ENCODE measurements around the gene MYL12B.
A peak's percentile ranks its signal among the peaks of the same experiment; 100 is the strongest.

MYL12B gene

GRCh38 chr18:3236470-3236869 lies 25.5 kb upstream of the MYL12B start:
- DNase-seq, result no peak

- no peak for DNase-seq
Measured at GRCh38 chr18:3238742-3239141, 23.2 kb upstream of the MYL12B start.

GRCh38 chr18:3245185-3245564 lies 16.8 kb upstream of the MYL12B start:
- no peak for DNase-seq

- peak; percentile 91 for DNase-seq
Measured at GRCh38 chr18:3245853-3246634, 15.9 kb upstream of the MYL12B start.

- peak; percentile 66 for DNase-seq
Measured at GRCh38 chr18:3246635-3247239, 15.2 kb upstream of the MYL12B start.

GRCh38 chr18:3247240-3248061 lies 14.5 kb upstream of the MYL12B start, which contains the start of gene MYL12A:
Gene MYL12A (plus strand): TSS chr18:3247801. CDS start chr18:3253248, 5,447 bp downstream.
- peak; percentile 97 for DNase-seq

GRCh38 chr18:3248062-3248657 lies 13.8 kb upstream of the MYL12B start:
- peak; percentile 78 for DNase-seq

- no peak for DNase-seq
Measured at GRCh38 chr18:3248658-3249359, 13.1 kb upstream of the MYL12B start.

GRCh38 chr18:3250237-3251107 lies 11.5 kb upstream of the MYL12B start:
- no peak for DNase-seq

- DNase-seq, result no peak
Measured at GRCh38 chr18:3251249-3251962, 10.5 kb upstream of the MYL12B start.

GRCh38 chr18:3251963-3252277 lies 10.0 kb upstream of the MYL12B start:
- DNase-seq, result no peak

GRCh38 chr18:3252843-3253242 lies 9.1 kb upstream of the MYL12B start:
- no peak for DNase-seq

- DNase-seq, result no peak
Measured at GRCh38 chr18:3254725-3255124, 7.2 kb upstream of the MYL12B start.

GRCh38 chr18:3255611-3256165 lies 6.2 kb upstream of the MYL12B start:
- no peak for DNase-seq

GRCh38 chr18:3256693-3257626 lies 5.0 kb upstream of the MYL12B start:
- DNase-seq, result no peak

GRCh38 chr18:3257627-3258120 lies 4.3 kb upstream of the MYL12B start:
- DNase-seq, result no peak

- DNase-seq, result no peak
Measured at GRCh38 chr18:3260995-3261372, 949 bp upstream of the MYL12B start.

- DNase-seq, result no peak
Measured at GRCh38 chr18:3262234-3263131, 550 bp downstream of the MYL12B start.
